ENCODE results near the gene ZCCHC2.

DNA sequence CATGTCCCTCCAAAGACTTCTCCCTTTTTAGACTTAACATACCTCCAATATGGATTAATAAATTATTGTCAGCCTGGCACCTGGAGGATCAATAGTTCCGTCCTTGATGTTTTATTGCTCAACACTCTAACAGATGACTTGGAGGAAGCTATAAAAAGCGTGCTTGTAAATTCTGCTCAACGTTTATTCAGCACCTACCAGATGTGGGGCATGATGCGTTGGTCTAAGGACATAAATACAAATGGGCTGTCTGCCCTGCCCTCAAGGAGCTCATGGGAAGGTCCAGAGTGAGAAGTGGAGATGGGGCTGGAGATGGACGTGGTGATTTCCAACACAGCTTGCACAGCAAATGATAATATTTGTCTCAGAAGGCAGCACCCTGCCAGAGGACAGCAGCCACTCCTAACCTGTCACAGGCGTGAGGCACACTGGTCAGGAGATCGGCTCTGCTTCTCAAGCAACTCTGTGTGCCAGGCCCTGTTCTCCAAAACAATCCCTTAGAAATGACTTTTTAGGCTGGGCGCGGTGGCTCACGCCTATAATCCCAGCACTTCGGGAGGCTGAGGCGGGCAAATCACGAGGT is 25.5 kb upstream of the ZCCHC2 start:
- no peak for TF ChIP-seq RAD21 (conservative IDR thresholded peaks at IDR 0.05 in 1 of 2, IDR thresholded peaks at IDR 0.05 in 1 of 2)
- TF ChIP-seq, protein P1, sequence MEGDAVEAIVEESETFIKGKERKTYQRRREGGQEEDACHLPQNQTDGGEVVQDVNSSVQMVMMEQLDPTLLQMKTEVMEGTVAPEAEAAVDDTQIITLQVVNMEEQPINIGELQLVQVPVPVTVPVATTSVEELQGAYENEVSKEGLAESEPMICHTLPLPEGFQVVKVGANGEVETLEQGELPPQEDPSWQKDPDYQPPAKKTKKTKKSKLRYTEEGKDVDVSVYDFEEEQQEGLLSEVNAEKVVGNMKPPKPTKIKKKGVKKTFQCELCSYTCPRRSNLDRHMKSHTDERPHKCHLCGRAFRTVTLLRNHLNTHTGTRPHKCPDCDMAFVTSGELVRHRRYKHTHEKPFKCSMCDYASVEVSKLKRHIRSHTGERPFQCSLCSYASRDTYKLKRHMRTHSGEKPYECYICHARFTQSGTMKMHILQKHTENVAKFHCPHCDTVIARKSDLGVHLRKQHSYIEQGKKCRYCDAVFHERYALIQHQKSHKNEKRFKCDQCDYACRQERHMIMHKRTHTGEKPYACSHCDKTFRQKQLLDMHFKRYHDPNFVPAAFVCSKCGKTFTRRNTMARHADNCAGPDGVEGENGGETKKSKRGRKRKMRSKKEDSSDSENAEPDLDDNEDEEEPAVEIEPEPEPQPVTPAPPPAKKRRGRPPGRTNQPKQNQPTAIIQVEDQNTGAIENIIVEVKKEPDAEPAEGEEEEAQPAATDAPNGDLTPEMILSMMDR (IDR thresholded peaks at IDR 0.05), result no peak
- TF ChIP-seq ZC3H11A (IDR thresholded peaks at IDR 0.05), result no peak
- TF ChIP-seq POLR2A (IDR thresholded peaks at IDR 0.05; ENCODE audit: low read length), result no peak
- no peak for TF ChIP-seq CHD4 (IDR thresholded peaks at IDR 0.05; ENCODE audit: borderline replicate concordance)
- no peak for TF ChIP-seq MAFK (IDR thresholded peaks at IDR 0.05; ENCODE audit: partially characterized antibody)
- TF ChIP-seq, protein P2, sequence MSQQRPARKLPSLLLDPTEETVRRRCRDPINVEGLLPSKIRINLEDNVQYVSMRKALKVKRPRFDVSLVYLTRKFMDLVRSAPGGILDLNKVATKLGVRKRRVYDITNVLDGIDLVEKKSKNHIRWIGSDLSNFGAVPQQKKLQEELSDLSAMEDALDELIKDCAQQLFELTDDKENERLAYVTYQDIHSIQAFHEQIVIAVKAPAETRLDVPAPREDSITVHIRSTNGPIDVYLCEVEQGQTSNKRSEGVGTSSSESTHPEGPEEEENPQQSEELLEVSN (IDR thresholded peaks at IDR 0.05; ENCODE audit: borderline replicate concordance, low read depth), result no peak
- no peak for TF ChIP-seq EP300 (IDR thresholded peaks at IDR 0.05)
- TF ChIP-seq, protein P3, sequence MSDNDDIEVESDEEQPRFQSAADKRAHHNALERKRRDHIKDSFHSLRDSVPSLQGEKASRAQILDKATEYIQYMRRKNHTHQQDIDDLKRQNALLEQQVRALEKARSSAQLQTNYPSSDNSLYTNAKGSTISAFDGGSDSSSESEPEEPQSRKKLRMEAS (IDR thresholded peaks at IDR 0.05), result no peak
- no peak for TF ChIP-seq POLR2AphosphoS2 (conservative IDR thresholded peaks at IDR 0.05; ENCODE audit: low read length)
- TF ChIP-seq RCOR1 (IDR thresholded peaks at IDR 0.05; ENCODE audit: low read depth, low read length), result no peak
- no peak for TF ChIP-seq SREBF2 (IDR thresholded peaks at IDR 0.05)
